Measurements from ENCODE around the gene AP2A2. TPM values are rescaled to one million over a fixed set of nuclear protein-coding genes. Genes with fewer than 3 reads are reported as not detected.

The AP2A2 gene
- total RNA-seq, 1 donor from 2014 or later = 97.3 TPM

DNA sequence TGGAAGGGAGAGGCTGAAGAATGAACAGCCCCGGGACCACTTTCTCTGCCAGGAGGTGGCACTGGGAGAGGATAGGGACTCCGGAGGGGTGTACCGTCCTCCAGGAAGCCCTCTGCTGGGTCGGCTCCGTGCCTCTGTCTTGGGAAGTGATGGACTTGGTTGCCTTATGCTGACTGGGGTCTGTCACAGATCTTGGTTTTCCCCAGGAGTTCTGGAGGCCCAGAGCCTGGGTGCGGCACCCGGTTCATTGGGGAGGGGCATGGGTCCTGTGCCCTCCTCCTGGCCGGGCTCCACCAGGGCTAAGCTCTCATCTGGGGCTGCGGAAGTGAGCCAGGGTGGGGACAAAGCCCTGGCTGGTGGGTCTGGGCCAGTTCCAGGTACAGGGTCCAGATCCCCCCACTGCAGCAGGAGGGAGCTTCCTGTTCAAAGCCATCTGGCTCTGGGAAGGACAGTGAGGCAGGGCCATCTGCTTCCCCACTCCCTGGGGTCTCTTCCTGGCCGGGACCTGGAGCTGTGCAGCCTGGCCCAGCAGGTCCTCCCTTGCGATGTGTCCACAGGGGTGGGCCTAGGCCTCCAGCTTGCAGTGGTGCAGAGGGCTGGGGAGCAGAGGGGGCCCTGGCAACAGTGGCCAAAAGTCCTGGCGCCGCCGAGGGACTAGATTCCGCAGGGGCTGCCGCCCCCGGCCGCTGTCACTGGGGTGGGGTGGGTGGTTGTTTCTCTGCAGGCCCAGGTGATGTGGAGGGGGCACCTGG is 1.1 kb upstream of the AP2A2 start:
- no peak for DNase-seq (ENCODE audit: low read depth)

DNA sequence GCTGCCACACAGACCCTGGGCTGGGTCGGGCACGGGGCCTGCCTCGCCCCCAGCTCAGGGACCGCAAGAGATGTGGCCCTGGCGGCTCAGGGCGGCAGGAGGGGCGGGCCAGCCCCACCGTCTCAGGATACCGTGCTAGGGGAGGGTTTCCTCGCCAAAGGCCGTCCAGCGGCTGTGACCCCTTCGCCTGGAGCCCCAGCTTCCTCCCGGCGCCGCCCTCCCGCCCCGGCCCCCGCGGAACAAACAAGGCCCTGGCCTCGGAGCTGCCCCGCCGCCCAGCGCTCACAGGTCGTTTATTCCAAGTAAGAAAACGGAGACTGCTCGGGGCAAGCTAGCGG is 543 bp upstream of the AP2A2 start:
- DNase-seq (ENCODE audit: low read depth) = no peak

- peak; percentile 66 for DNase-seq (ENCODE audit: low read depth)
These were observed 759 bp downstream of the AP2A2 start for GRCh38 chr11:926341-926916.

GRCh38 chr11:927871-928270 is 2.2 kb downstream of the AP2A2 start:
- no peak for DNase-seq (ENCODE audit: low read depth)

DNA sequence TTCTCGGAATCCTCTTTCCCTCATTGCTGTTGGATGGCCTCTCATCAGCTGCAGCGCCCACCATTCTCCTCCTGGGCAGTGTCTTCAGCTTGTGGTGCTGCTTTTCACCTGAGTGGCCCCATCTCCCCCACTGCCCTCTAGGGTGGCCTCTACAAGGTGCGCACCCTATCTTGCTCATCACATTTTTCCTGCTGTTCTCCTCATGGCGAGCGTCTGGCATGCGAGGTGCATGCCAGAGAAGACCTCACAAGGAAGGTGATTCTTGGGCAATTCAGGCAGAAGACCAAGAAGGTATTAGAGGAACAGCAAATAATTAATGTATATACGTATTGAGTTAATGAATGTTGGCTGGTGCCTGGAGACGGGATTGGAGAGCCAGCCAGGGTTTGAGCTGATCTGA is 3.1 kb downstream of the AP2A2 start:
- DNase-seq (ENCODE audit: low read depth) = no peak

DNA sequence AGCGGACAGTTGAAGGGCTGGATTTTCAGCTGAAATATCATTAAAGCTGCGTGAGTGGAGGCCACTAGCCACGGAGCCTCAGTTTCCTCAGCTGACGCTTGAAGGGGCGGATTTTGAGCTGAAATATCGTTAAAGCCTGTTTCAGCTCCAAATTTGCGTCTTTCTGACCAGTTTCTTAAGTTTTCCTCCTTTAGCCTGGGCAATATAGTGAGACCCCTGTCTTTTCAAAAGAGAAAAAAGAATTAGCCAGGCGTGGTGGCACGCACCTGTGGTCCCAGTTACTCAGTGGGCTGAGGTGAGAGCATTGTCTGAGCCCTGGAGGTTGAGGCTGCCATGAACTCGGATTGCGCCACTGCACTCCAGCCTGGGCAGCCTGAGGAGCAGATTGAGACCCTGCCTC is 3.7 kb downstream of the AP2A2 start:
- DNase-seq (ENCODE audit: low read depth) = no peak

- DNase-seq (ENCODE audit: low read depth) = no peak
These were observed 5.7 kb downstream of the AP2A2 start for GRCh38 chr11:931385-931784.

DNA sequence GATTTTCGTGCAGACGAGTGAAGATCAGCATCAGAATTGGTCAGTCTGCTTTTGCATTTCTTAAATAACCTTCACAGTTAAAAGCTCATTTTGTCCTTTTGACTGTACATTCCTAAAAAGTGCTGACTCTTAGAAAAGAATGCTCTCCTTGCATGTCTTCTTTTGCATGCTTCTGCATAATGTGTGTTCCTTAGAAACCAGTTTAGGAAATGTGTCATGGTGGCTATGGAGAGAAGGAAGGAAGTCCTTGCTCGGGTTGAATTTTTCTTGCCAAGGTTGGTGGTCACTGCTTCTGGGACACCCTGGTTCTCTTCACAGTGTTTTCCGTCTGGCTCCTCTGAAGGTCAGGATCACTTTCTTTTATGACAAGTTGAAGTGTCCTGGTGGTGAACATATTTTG is 6.8 kb downstream of the AP2A2 start:
- DNase-seq (ENCODE audit: low read depth) = no peak

DNA sequence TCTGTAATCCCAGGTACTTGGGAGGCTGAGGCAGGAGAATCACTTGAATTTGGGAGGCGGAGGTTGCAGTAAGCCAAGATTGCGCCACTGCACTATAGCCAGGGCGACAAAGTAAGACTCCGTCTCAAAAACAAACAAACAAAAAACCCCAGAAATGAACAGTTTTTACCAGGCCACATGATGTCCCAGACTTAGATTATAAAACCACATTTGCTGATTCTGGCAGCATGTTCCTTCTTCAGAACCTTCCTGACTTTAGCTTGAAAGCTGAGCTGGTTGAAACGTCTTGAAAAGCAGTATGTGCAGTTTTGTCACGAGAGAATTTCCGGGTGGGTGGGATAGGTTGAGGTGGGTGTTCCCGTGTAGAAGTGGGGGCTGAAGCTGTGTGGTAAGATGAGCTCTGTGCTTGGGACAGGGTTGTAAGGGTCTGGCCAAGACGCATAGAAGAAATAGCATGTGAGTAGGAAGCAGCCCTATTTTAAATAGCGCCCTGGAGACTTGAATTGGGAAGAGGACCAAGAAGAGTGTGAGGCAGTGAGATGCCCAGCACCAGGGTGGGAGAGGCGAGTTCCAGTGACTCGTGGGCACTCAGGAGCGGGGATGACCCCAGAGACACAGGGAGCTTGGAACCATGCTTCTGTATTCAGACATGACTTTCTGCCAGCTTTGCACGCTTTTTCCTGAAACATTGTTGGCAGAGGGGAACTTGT is 7.6 kb downstream of the AP2A2 start:
- no peak for DNase-seq (ENCODE audit: low read depth)

GRCh38 chr11:933936-934335 is 8.3 kb downstream of the AP2A2 start:
- DNase-seq (ENCODE audit: low read depth) = no peak

DNA sequence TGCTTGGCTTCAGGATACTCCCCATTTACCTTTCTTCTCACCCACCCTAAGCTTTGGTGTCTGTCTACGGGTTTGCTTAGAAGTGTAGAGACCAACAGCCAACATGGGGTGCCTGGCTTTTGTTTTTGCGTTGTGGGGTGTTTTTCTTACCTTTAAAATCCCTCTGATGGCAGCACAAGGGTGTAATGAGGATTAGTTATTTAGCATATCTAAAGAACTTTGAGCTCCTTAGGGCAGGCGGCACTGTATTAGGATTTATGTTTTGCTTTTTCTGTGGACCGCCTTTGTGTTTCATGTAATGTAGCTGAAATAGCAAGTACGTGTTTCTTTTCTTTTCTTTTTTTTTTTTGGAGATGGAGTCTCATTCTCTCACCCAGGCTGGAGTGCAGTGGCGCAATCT is 8.9 kb downstream of the AP2A2 start:
- no peak for DNase-seq (ENCODE audit: low read depth)

DNA sequence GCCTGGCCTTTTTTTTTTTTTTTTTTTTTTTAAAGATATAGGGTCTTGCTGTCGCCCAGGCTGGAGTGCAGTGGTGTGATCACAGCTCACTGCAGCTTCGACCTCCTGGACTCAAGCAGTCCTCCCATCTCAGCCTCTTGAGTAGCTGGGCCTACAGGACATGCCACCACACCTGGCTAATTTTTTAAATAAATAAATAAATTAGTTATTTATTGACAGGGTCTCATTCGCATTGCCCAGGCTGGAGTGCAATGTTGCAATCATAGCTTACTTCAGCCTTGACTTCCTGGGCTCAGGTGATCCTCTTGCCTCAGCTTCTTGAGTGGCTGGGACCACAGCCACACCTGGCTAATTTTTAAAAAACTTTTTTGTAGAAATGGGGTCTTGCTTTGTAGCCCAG is 10.5 kb downstream of the AP2A2 start:
- peak; percentile 79 for DNase-seq (ENCODE audit: low read depth)

DNA sequence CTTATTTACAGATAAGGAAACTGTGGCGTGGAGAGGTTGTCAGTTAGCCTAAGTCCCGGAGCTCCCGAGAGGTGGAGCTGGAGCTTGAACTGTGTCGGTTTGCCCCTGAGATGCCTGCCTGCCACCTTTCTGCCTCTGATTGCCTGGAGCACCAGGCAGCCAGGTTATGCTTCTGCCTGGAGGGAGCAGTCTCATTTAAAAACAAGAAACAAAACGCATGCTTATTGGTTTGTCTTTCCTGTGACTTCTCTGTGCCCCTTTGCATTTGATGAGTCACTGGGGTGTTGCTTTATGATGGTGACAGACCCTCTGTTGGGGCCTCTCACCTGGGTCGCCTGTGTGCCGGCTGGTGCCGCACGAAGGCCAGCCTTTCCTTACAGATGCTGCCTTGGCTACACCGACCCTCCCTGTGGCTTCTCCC is 12.2 kb downstream of the AP2A2 start:
- DNase-seq (ENCODE audit: low read depth) = no peak

- DNase-seq (ENCODE audit: low read depth) = no peak
These were observed 14.9 kb downstream of the AP2A2 start for GRCh38 chr11:940496-941135.

- peak; percentile 88 for DNase-seq (ENCODE audit: low read depth)
These were observed 17.2 kb downstream of the AP2A2 start for GRCh38 chr11:942823-943222.

GRCh38 chr11:944711-945470 is 19.2 kb downstream of the AP2A2 start:
- peak; percentile 80 for DNase-seq (ENCODE audit: low read depth)

GRCh38 chr11:945986-946385 is 20.3 kb downstream of the AP2A2 start:
- peak; percentile 65 for DNase-seq (ENCODE audit: low read depth)

DNA sequence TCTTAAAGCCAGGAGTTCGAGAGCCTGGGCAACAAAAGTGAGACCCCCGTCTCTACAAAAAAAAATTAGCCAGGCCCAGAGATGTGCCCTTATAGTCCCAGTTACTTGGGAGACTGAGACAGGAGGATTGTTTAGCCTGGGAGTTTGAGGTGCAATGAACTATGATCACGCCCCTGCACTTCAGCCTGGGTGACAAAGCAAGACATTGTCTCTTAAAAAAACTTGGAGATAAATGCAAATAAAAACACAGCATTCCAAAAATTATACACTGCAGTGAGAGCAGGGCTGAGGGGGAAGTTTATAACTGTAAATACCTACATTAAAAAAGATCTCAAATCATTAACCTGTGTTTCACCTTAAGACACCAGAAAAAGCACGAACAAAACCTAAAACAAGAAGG is 22.1 kb downstream of the AP2A2 start:
- no peak for DNase-seq (ENCODE audit: low read depth)

DNA sequence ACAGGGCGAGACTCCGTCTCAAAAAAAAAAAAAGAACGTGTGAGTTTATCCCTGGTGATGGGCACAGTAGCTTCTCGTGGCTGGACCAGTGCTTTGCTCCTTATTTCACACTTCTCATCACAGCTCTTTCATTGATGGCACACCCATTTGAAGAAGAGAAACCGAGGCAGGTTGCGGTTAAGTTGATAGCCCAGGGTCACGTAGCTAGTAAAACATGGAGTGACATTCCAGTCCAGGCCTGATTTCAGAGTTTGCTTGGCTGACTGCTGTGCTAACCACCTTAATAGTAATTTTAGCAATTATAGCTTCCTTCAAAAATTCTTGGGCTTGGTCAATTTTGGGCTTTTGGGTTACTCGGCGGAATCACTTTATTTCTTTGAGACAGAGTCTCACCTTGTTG is 25.8 kb downstream of the AP2A2 start:
- DNase-seq (ENCODE audit: low read depth) = no peak

GRCh38 chr11:952406-953385 is 27.0 kb downstream of the AP2A2 start:
- DNase-seq (ENCODE audit: low read depth) = peak; percentile 100

DNA sequence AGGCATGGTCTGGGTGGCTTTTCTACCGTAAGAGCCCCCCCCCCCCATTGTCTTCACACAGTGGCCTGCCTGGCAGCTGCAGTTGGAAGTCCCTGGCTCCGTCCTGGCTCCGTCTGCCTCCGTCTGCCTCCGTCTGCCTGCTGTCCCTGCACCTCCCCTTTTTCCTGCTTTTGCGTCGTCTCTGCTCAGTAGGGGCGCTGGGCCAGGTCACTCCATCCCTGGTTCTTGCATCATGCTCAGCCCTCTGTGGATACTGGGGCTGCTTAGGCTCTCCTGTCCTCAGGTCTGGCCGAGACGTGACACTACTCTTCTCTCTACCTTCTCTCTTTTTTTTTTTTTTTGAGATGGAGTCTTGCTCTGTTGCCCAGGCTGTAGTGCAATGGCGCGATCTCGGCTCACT is 27.8 kb downstream of the AP2A2 start:
- DNase-seq (ENCODE audit: low read depth) = no peak
